ENCODE data around the gene LIMD2. TPM values are rescaled to one million over a fixed set of nuclear protein-coding genes. Genes with fewer than 3 reads are reported as not detected.

LIMD2 gene
- total and polyA plus RNA-seq, 2 of the 8 experiments (the other 6 are each of a cell fraction or from before 2014, with no cell fraction given), result 72.0 to 77.2 TPM

- Histone ChIP-seq H2BK120ac (replicated peaks; ENCODE audit: low read depth, low read length) (no peak overlapping the region), H4K8ac (ENCODE audit: extremely low read depth, insufficient read depth, low read length) (no peak overlapping the region), H4K91ac (replicated peaks; ENCODE audit: insufficient read length, low read length) (no peak overlapping the region), H3K9me3 (ENCODE audit: insufficient read depth in 2 of 2, low read depth in 1 of 2, low read length in 1 of 2) (no peaks in the 10 kb centered on the region), H3K9ac (replicated peaks in 1 of 4; ENCODE audit: extremely low read depth in 1 of 4, low read depth in 3 of 4, low read length in 3 of 4) (no peak overlapping the region), H3K4me1 (replicated peaks in 1 of 4; ENCODE audit: control insufficient read depth in 3 of 4, insufficient read depth in 4 of 4, low read length in 3 of 4) (peaks cover 0 to 19% (median 9%) of the 10 kb centered on the region in 4 experiments; a peak in 5 of 7 replicates), H2BK12ac (ENCODE audit: low read depth, low read length) (no peak overlapping the region), H3K27me3 (replicated peaks in 1 of 4; ENCODE audit: control insufficient read depth in 3 of 4, extremely low read depth in 1 of 4, insufficient read depth in 3 of 4, low read length in 3 of 4) (no peaks in the 10 kb centered on the region), H3K36me3 (ENCODE audit: control insufficient read depth in 2 of 4, insufficient read depth in 4 of 4, low read length in 3 of 4) (peaks cover 0 to 10% (median under 1%) of the 10 kb centered on the region in 4 experiments; a peak in 4 of 8 replicates), H3K27ac (ENCODE audit: low read depth, low read length) (no peak overlapping the region), H2BK20ac (ENCODE audit: low read length) (no peak overlapping the region), H3K79me2 (ENCODE audit: control insufficient read depth in 1 of 2, insufficient read depth in 2 of 2, low read length in 2 of 2) (no peaks in the 10 kb centered on the region), H3K4ac (replicated peaks; ENCODE audit: insufficient read length, low read depth, low read length) (no peak overlapping the region), H3K79me1 (ENCODE audit: low read depth, low read length) (no peaks in the 10 kb centered on the region), H2BK15ac (ENCODE audit: low read length) (no peak overlapping the region), H2BK5ac (ENCODE audit: low read depth, low read length) (no peak overlapping the region), H2AK5ac (ENCODE audit: low read depth, low read length) (no peak overlapping the region), H2AFZ (ENCODE audit: low read length) (no peak overlapping the region), H3K4me3 (ENCODE audit: extremely low read depth in 1 of 4, insufficient read depth in 2 of 4, low read depth in 3 of 4, low read length in 4 of 4) (no peak overlapping the region), H3K14ac (ENCODE audit: insufficient read length) (no peak overlapping the region), H3K23ac (ENCODE audit: insufficient read length) (no peak overlapping the region), H4K20me1 (replicated peaks in 1 of 2; ENCODE audit: control insufficient read depth in 1 of 2, insufficient read depth in 2 of 2, low read length in 2 of 2) (peaks cover 3 to 6% of the 10 kb centered on the region in 2 experiments), H3K18ac (ENCODE audit: extremely low read depth, low read length) (no peak overlapping the region), H3K4me2 (ENCODE audit: insufficient read depth in 1 of 2, low read depth in 2 of 2, low read length in 2 of 2) (no peak overlapping the region), H3K23me2 (ENCODE audit: low read depth, low read length) (peaks cover 12% of the 10 kb centered on the region; the same call in 1 of the 2 replicates), H4K5ac (ENCODE audit: insufficient read length, low read depth, low read length) (no peak overlapping the region), H3K56ac (replicated peaks; ENCODE audit: insufficient read length, low read depth, low read length) (no peak overlapping the region)
- WGBS, 2 experiments (ENCODE audit: extremely low coverage in 1 of 2, insufficient coverage in 1 of 2, insufficient read length in 1 of 2, insufficient replicate concordance in 2 of 2, low coverage in 1 of 2, low lambda C conversion rate in 2 of 2, missing lambda C conversion rate in 1 of 2), result 88% methylated on average over 6 of the region's 6 CpGs; no CpG with 5 or more reads in 1 of the 2 experiments
- CTCF ChIA-PET (ENCODE audit: partially characterized antibody), result interaction anchor here (0.8 to 7.3 kb wide), 14 partner anchors 8 to 270 kb away, joined by 3 to 65 read pairs (median 6); no protein-coding TSS in a partner anchor
- no peak for FAIRE-seq
- DNase-seq (ENCODE audit: low read depth in 1 of 2, low spot score in 2 of 2), result no peak
- POLR2A ChIA-PET (ENCODE audit: partially characterized antibody), result interaction anchor here (1.0 to 1.8 kb wide), 4 partner anchors 19 to 74 kb away, joined by 3 to 4 read pairs (median 3); partner anchors contain the start of gene MAP3K3
- TF ChIP-seq POLR2AphosphoS5 (IDR thresholded peaks at IDR 0.05; ENCODE audit: low read depth, low read length) (0 out of 2 replicates have a peak, but pooled peaks have one; percentile 35), KDM4A (IDR thresholded peaks at IDR 0.05; ENCODE audit: low read depth, low read length, severe bottlenecking) (no peak), USF2 (IDR thresholded peaks at IDR 0.05; ENCODE audit: low read length) (no peak)
Measured at GRCh38 chr17:63695889-63696288, 4.0 kb downstream of the LIMD2 start.
